H1 (cell line): Measurements from ENCODE around the gene PTPRG. TPM values are rescaled to one million over a fixed set of nuclear protein-coding genes. Genes with fewer than 3 reads are reported as not detected.
A peak's percentile ranks its signal among the peaks of the same experiment; 100 is the strongest.

Experiments used
- CTCF ChIA-PET: fragments of 300-600 bp; sonication (Branson Sonifier 250); formaldehyde crosslinking; loops from one replicate; lab custom pipeline; 2021; ENCODE audit not compliant: partially characterized antibody; lab: Charles Lee
- POLR2A ChIA-PET: fragments of 300-600 bp; sonication (Branson Sonifier 250); formaldehyde crosslinking; loops from one replicate; lab custom pipeline; 2021; ENCODE audit warnings: inconsistent platforms; ENCODE audit not compliant: partially characterized antibody; lab: Charles Lee
- DNase-seq, 2 experiments: peaks; one replicate each; pipeline versions ENCODE4 v3.0.0 to v3.0.0-alpha.2; 2010 to 2022; ENCODE audit warnings: low spot score in 2 of 2, low read depth in 1 of 2, mixed read lengths in 1 of 2
- FAIRE-seq: peaks from 2 replicates; lab custom pipeline; 2011; peaks lifted over from hg19 to GRCh38; lab: Jason Lieb, UNC
- H2AFZ ChIP-seq: 2 replicates; pipeline ENCODE4 v1.8.1; 2012; ENCODE audit warnings: low read length, inconsistent platforms
- H2AK5ac ChIP-seq: 2 replicates; pipeline ENCODE4 v1.6.1; 2013; ENCODE audit warnings: low read depth, low read length
- H2BK120ac ChIP-seq: replicated peaks from 2 replicates; pipeline ENCODE3; 2013; ENCODE audit warnings: low read depth, low read length, inconsistent platforms
- H2BK12ac ChIP-seq: 2 replicates; pipeline ENCODE4 v1.6.1; 2013; ENCODE audit warnings: low read depth, low read length
- H2BK15ac ChIP-seq: 2 replicates; pipeline ENCODE4 v1.6.1; 2013; ENCODE audit warnings: low read length
- H2BK20ac ChIP-seq: 2 replicates; pipeline ENCODE4 v1.6.1; 2013; ENCODE audit warnings: low read length
- H2BK5ac ChIP-seq: 2 replicates; pipeline ENCODE4 v1.6.1; 2013; ENCODE audit warnings: low read depth, low read length
- H3K14ac ChIP-seq: 2 replicates; pipeline ENCODE4 v1.6.1; 2013; ENCODE audit warnings: inconsistent platforms; ENCODE audit not compliant: insufficient read length
- H3K18ac ChIP-seq: 2 replicates; pipeline ENCODE4 v1.6.1; 2013; ENCODE audit warnings: low read length; ENCODE audit errors: extremely low read depth
- H3K23ac ChIP-seq: 2 replicates; pipeline ENCODE4 v1.6.1; 2013; ENCODE audit warnings: inconsistent platforms; ENCODE audit not compliant: insufficient read length
- H3K23me2 ChIP-seq: 2 replicates; pipeline ENCODE4 v1.6.1; 2013; ENCODE audit warnings: low read depth, low read length
- H3K27ac ChIP-seq: 2 replicates; pipeline ENCODE4 v1.6.1; 2011; ENCODE audit warnings: low read depth, low read length, inconsistent platforms
- H3K27me3 ChIP-seq, 4 experiments: replicated peaks in 1 of 4; 1 replicate in 1 of 4; 2 replicates in 3 of 4; pipeline versions ENCODE4 v1.6.1 to v1.8.1; 2011 to 2013; ENCODE audit warnings: low read length in 3 of 4, mild to moderate bottlenecking in 3 of 4, inconsistent platforms in 2 of 4, mixed read lengths in 2 of 4, moderate library complexity in 1 of 4; ENCODE audit not compliant: control insufficient read depth in 3 of 4, insufficient read depth in 3 of 4; ENCODE audit errors: extremely low read depth in 1 of 4
- H3K36me3 ChIP-seq, 4 experiments: 2 replicates each; pipeline versions ENCODE4 v1.6.1 to v1.8.1; 2011 to 2013; ENCODE audit warnings: mild to moderate bottlenecking in 4 of 4, low read length in 3 of 4, moderate library complexity in 2 of 4, control low read depth in 1 of 4, inconsistent platforms in 1 of 4; ENCODE audit not compliant: insufficient read depth in 4 of 4, control insufficient read depth in 2 of 4
- H3K4ac ChIP-seq: replicated peaks from 2 replicates; pipeline ENCODE3; 2013; ENCODE audit warnings: low read length, low read depth, mixed read lengths, inconsistent platforms; ENCODE audit not compliant: insufficient read length
- H3K4me1 ChIP-seq, 4 experiments: replicated peaks in 1 of 4; 1 replicate in 1 of 4; 2 replicates in 3 of 4; pipeline versions ENCODE4 v1.6.1 to v1.8.1; 2011 to 2013; ENCODE audit warnings: low read length in 3 of 4, inconsistent platforms in 2 of 4, mixed read lengths in 1 of 4; ENCODE audit not compliant: insufficient read depth in 4 of 4, control insufficient read depth in 3 of 4
- H3K4me2 ChIP-seq, 2 experiments: 2 replicates each; pipeline versions ENCODE4 v1.6.1 to v1.8.1; 2011 to 2013; ENCODE audit warnings: low read depth in 2 of 2, low read length in 2 of 2, control low read depth in 1 of 2, inconsistent platforms in 1 of 2, mild to moderate bottlenecking in 1 of 2; ENCODE audit not compliant: insufficient read depth in 1 of 2
- H3K4me3 ChIP-seq, 4 experiments: fragments of 200-600, 300-600 bp in 1 of 4; sonication (generic), shearing (Covaris generic), sonication (Bioruptor Twin) in 1 of 4; 2 replicates each; pipeline versions ENCODE4 v1.5.1 to v1.8.1; 2011 to 2016; ENCODE audit warnings: low read length in 4 of 4, low read depth in 3 of 4, control low read depth in 2 of 4, inconsistent platforms in 2 of 4, mild to moderate bottlenecking in 2 of 4, mixed read lengths in 1 of 4, moderate library complexity in 1 of 4; ENCODE audit not compliant: insufficient read depth in 2 of 4; ENCODE audit errors: extremely low read depth in 1 of 4
- H3K56ac ChIP-seq: replicated peaks from 2 replicates; pipeline ENCODE3; 2013; ENCODE audit warnings: low read depth, mild to moderate bottlenecking, mixed read lengths, low read length, inconsistent platforms; ENCODE audit not compliant: insufficient read length
- H3K79me1 ChIP-seq: 2 replicates; pipeline ENCODE4 v1.6.1; 2013; ENCODE audit warnings: low read depth, low read length, control low read depth
- H3K79me2 ChIP-seq, 2 experiments: 2 replicates each; pipeline versions ENCODE4 v1.6.1 to v1.8.1; 2012 to 2013; ENCODE audit warnings: low read length in 2 of 2, mild to moderate bottlenecking in 2 of 2, inconsistent platforms in 1 of 2; ENCODE audit not compliant: insufficient read depth in 2 of 2, control insufficient read depth in 1 of 2
- H3K9ac ChIP-seq, 4 experiments: replicated peaks in 1 of 4; 1 replicate in 1 of 4; 2 replicates in 3 of 4; pipeline versions ENCODE4 v1.6.1 to v1.8.1; 2011 to 2013; ENCODE audit warnings: low read depth in 3 of 4, low read length in 3 of 4, control low read depth in 2 of 4, mild to moderate bottlenecking in 2 of 4, moderate library complexity in 2 of 4, inconsistent platforms in 1 of 4; ENCODE audit errors: extremely low read depth in 1 of 4
- H3K9me3 ChIP-seq, 2 experiments: 2 replicates each; pipeline versions ENCODE4 v1.6.1 to v1.8.1; 2012 to 2013; ENCODE audit warnings: mild to moderate bottlenecking in 2 of 2, moderate library complexity in 2 of 2, control low read depth in 1 of 2, inconsistent platforms in 1 of 2, low read depth in 1 of 2, low read length in 1 of 2, mixed read lengths in 1 of 2; ENCODE audit not compliant: insufficient read depth in 2 of 2
- H4K20me1 ChIP-seq, 2 experiments: replicated peaks in 1 of 2; 2 replicates each; pipeline versions ENCODE3 to v1.8.1; 2011 to 2013; ENCODE audit warnings: inconsistent platforms in 2 of 2, low read length in 2 of 2, mild to moderate bottlenecking in 1 of 2; ENCODE audit not compliant: insufficient read depth in 2 of 2, control insufficient read depth in 1 of 2
- H4K5ac ChIP-seq: 2 replicates; pipeline ENCODE4 v1.6.1; 2013; ENCODE audit warnings: low read length, low read depth, mixed read lengths, inconsistent platforms; ENCODE audit not compliant: insufficient read length
- H4K8ac ChIP-seq: 2 replicates; pipeline ENCODE4 v1.8.0; 2013; ENCODE audit warnings: mild to moderate bottlenecking, moderate library complexity, low read length, inconsistent platforms; ENCODE audit not compliant: insufficient read depth; ENCODE audit errors: extremely low read depth
- H4K91ac ChIP-seq: replicated peaks from 2 replicates; pipeline ENCODE3; 2013; ENCODE audit warnings: low read length, mixed read lengths, inconsistent platforms; ENCODE audit not compliant: insufficient read length
- whole genome bisulfite sequencing, 2 experiments: shearing (Covaris generic) in 1 of 2; methylation state at CpG; one replicate each; pipeline versions ENCODE4 v1.1.6 to v1.1.7; 2013 to 2015; ENCODE audit warnings: low lambda C conversion rate in 2 of 2, mixed read lengths in 2 of 2, inconsistent platforms in 1 of 2, low coverage in 1 of 2, missing lambda C conversion rate in 1 of 2; ENCODE audit not compliant: insufficient replicate concordance in 2 of 2, insufficient coverage in 1 of 2, insufficient read length in 1 of 2; ENCODE audit errors: extremely low coverage in 1 of 2, missing lambda C conversion rate in 1 of 2; 5-methylcytosine and 5-hydroxymethylcytosine counted together
- polyA plus RNA-seq, 7 experiments: library from polyadenylated mRNA; depleted of rRNA in 3 of 7; stranded (reverse) in 5 of 7; unstranded in 2 of 7; fragments of >200 nt in 5 of 7; fragments of 200-250 nt in 2 of 7; gene quantifications; 1 replicate in 5 of 7; 2 replicates in 1 of 7; 4 replicates in 1 of 7; pipeline versions ENCODE4 v1.2.1 to v1.2.3, GENCODE V29; 2011 to 2013; ENCODE audit warnings: missing spikeins in 2 of 7, mixed read lengths in 2 of 7
- total RNA-seq: library from RNA; stranded (reverse); fragmentation: NEBNext Ultra II Directional; extraction: Animal tissue kit (Norgen Biotek cat#: 25700); gene quantifications from 2 replicates; pipeline ENCODE4 v1.2.1, GENCODE V29; 2021

Gene PTPRG
- total and polyA plus RNA-seq, 2 of the 8 experiments (the other 6 are each of a cell fraction or from before 2014, with no cell fraction given), result 23.3 to 96.2 TPM

DNA sequence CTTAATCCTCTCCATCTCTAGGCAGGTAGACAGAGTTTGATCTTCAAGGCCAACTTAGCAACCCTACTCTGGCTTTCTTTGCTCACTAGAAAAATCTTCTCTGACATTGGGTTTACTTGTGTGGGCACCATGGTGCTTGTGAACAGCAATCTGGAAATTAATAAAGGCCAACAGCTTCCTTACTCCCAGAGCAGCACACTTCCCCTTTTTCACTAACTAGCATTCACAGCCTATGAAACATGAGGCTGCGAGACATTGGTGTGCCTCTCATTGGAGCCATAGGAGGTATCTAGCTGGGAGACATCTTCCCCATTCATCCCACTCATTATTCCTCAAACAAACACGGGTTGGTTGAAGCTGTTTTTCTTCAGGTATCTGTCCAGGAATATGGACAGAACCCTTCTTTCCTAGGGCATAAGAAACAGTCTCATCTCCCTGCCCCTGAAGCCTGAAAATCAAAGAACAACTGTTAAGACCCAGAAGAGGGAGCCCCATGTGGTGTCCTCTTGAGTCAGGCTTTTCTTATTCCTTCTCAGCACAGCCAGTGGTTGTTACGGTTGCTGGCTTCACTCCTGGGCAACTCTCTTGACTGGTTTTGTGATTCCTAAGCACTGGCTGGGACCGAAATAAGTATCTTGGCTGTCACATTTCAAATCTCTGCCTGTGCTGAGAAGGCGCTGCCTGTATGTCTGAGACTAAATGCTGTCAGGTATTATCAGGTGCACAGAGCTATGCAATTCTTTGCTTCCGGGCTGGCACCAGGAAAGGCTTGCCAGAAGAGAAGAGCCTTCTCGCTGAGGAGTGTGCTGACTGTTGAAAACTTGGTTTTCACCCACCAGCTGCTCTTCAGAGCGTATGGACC lies 617.6 kb downstream of the PTPRG start:
- H3K4me1 ChIP-seq, result peaks cover 4 to 11% (median 7%) of the 10 kb centered on the region in 4 experiments; a peak in 6 of 7 replicates
- H2BK12ac ChIP-seq, result no peak overlapping the region
- no peak overlapping the region for H3K4ac ChIP-seq
- POLR2A ChIA-PET, result interaction anchor here (0.5 kb wide), 1 partner anchor 618 kb away, joined by 3 read pairs; no protein-coding TSS in a partner anchor
- no peak overlapping the region for H3K23ac ChIP-seq
- no peak overlapping the region for H3K4me2 ChIP-seq
- DNase-seq (no peak), FAIRE-seq (peak; percentile 55)
- H3K23me2 ChIP-seq, result peaks cover 3% of the 10 kb centered on the region; the same call in 1 of the 2 replicates
- H2BK20ac ChIP-seq, result no peak overlapping the region
- no peak overlapping the region for H3K14ac ChIP-seq
- H3K79me1 ChIP-seq, result peaks cover 5% of the 10 kb centered on the region
- H2AK5ac ChIP-seq, result no peak overlapping the region
- H3K79me2 ChIP-seq, result no peaks in the 10 kb centered on the region
- H3K27ac ChIP-seq, result no peak overlapping the region
- H2BK15ac ChIP-seq, result no peak overlapping the region
- H3K36me3 ChIP-seq, result peaks cover 0 to 5% (median 1%) of the 10 kb centered on the region in 4 experiments; a peak in 1 of 8 replicates
- no peak overlapping the region for H4K8ac ChIP-seq
- CTCF ChIA-PET, result interaction anchor here (0.8 to 8.4 kb wide), 4 partner anchors 9 to 121 kb away, joined by 3 to 67 read pairs (median 4); no protein-coding TSS in a partner anchor
- H2BK120ac ChIP-seq, result no peak overlapping the region
- H3K27me3 ChIP-seq, result no peaks in the 10 kb centered on the region; a peak in 2 of 7 replicates
- H4K91ac ChIP-seq, result no peak overlapping the region
- H4K5ac ChIP-seq, result no peak overlapping the region
- no peak overlapping the region for H3K9ac ChIP-seq
- no peak overlapping the region for H3K4me3 ChIP-seq
- no peaks in the 10 kb centered on the region for H3K9me3 ChIP-seq
- H2BK5ac ChIP-seq, result no peak overlapping the region
- 83% methylated on average over 8 of the region's 8 CpGs; no CpG with 5 or more reads in 1 of the 2 experiments for WGBS, 2 experiments
- no peak overlapping the region for H3K56ac ChIP-seq
- H3K18ac ChIP-seq, result no peak overlapping the region
- H4K20me1 ChIP-seq, result peaks cover 0 to 2% of the 10 kb centered on the region in 2 experiments
- no peak overlapping the region for H2AFZ ChIP-seq
